ENCODE results near the gene ADSL.

ADSL gene

DNA sequence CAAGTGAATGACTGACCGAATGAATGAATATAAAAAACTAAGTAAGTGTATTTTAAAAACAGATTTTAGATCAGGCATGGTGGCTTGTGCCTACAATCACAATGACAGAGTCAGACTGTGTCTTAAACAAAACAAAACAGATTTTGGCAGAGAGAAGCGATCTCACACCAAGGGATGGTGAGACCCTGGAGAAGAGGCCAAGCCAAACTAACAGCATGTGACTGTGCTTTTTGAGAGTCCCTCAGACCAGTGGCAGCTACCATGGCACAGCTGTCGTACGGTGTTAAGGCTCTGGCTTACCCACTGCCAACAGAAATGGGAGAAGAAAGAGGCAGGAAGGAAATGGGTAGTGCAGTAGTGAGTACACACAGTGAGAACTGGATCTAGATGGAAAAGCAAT, 84.7 kb downstream of the ADSL start:
- H3K9ac ChIP-seq (ENCODE audit: low read depth, low read length) = no peak overlapping the region
- H3K9me3 ChIP-seq (ENCODE audit: control insufficient read depth, insufficient read depth, low read length) = no peaks in the 10 kb centered on the region
- peaks cover 17% of the 10 kb centered on the region; the same call in 1 of the 2 replicates for H3K36me3 ChIP-seq (ENCODE audit: insufficient read depth, low read length)
- no peaks in the 10 kb centered on the region for H3K4me1 ChIP-seq (ENCODE audit: insufficient read depth, low read length)

DNA sequence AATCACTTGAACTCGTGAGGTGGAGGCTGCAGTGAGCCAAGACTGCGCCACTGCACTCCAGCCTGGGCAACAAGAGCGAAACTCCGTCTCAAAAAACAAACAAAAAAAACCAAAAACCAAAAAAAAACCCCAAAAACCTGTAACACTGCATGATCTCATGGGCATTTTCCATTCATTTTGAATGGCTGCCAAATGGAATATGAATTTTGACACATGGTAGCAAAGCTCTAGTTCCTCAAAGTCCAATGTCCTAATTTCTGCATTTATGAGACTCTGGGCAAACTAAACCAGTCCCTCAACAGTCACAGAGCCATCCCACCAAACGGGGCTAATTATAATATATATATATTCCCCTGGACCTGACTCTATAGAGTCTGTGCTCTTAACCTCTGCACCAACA, 85.9 kb downstream of the ADSL start:
- no peaks in the 10 kb centered on the region for H3K9me3 ChIP-seq (ENCODE audit: control insufficient read depth, insufficient read depth, low read length)
- H3K9ac ChIP-seq (ENCODE audit: low read depth, low read length) = no peak overlapping the region
- H3K4me1 ChIP-seq (ENCODE audit: insufficient read depth, low read length) = no peaks in the 10 kb centered on the region
- peaks cover 17% of the 10 kb centered on the region; the same call in 1 of the 2 replicates for H3K36me3 ChIP-seq (ENCODE audit: insufficient read depth, low read length)

DNA sequence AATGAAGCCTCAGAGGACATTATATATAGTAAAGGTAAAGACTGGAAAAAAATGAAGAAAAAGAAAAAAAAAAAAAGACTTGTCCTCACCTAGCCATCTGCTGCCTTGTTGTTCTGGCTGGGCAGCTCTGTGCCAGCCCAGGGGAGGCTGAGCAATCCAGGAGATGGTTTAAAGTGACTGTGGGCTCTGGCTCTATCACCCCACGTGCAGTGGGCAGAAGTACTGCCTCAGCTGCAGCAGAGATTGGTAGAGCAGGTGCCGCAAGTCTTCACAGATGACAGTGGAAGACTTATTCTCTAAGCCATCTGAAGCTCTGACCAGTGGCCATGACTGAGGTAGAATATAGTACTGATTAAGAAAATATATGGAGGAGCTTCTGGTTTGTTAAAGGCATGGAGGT, 86.3 kb downstream of the ADSL start:
- H3K9me3 ChIP-seq (ENCODE audit: control insufficient read depth, insufficient read depth, low read length) = no peaks in the 10 kb centered on the region
- peaks cover 17% of the 10 kb centered on the region; the same call in 1 of the 2 replicates for H3K36me3 ChIP-seq (ENCODE audit: insufficient read depth, low read length)
- H3K4me1 ChIP-seq (ENCODE audit: insufficient read depth, low read length) = no peaks in the 10 kb centered on the region
- no peak overlapping the region for H3K9ac ChIP-seq (ENCODE audit: low read depth, low read length)

- peaks cover 17% of the 10 kb centered on the region; the same call in 1 of the 2 replicates for H3K36me3 ChIP-seq (ENCODE audit: insufficient read depth, low read length)
- H3K4me1 ChIP-seq (ENCODE audit: insufficient read depth, low read length) = no peaks in the 10 kb centered on the region
- H3K9me3 ChIP-seq (ENCODE audit: control insufficient read depth, insufficient read depth, low read length) = no peaks in the 10 kb centered on the region
- H3K9ac ChIP-seq (ENCODE audit: low read depth, low read length) = no peak overlapping the region
These were observed 87.3 kb downstream of the ADSL start for GRCh38 chr22:40433416-40434090.

GRCh38 chr22:40434106-40434505, 87.8 kb downstream of the ADSL start:
- Histone ChIP-seq H3K36me3 (ENCODE audit: insufficient read depth, low read length) (peaks cover 16% of the 10 kb centered on the region; the same call in 1 of the 2 replicates), H3K9ac (ENCODE audit: low read depth, low read length) (no peak overlapping the region), H3K4me1 (ENCODE audit: insufficient read depth, low read length) (no peaks in the 10 kb centered on the region), H3K9me3 (ENCODE audit: control insufficient read depth, insufficient read depth, low read length) (no peaks in the 10 kb centered on the region)

DNA sequence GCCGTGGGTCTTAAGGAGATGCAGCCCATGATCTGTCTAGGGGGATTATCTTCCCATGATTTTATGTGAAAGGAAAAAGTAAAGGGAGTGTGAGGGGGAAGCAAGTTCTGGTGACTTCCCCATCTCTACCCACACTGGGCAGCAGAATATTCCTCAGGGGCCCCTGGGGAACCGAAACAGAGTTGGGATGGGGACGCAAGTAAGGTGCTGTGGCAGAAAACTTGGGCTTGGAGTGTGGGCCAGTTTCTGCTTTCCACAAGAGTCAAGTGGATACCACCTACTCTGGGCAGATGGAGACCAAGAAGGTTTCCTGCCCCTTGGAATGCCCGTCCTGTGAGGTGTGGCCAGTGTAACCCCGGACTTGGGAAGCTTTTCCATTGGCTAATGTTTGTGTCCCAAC, 88.4 kb downstream of the ADSL start:
- no peaks in the 10 kb centered on the region for H3K4me1 ChIP-seq (ENCODE audit: insufficient read depth, low read length)

DNA sequence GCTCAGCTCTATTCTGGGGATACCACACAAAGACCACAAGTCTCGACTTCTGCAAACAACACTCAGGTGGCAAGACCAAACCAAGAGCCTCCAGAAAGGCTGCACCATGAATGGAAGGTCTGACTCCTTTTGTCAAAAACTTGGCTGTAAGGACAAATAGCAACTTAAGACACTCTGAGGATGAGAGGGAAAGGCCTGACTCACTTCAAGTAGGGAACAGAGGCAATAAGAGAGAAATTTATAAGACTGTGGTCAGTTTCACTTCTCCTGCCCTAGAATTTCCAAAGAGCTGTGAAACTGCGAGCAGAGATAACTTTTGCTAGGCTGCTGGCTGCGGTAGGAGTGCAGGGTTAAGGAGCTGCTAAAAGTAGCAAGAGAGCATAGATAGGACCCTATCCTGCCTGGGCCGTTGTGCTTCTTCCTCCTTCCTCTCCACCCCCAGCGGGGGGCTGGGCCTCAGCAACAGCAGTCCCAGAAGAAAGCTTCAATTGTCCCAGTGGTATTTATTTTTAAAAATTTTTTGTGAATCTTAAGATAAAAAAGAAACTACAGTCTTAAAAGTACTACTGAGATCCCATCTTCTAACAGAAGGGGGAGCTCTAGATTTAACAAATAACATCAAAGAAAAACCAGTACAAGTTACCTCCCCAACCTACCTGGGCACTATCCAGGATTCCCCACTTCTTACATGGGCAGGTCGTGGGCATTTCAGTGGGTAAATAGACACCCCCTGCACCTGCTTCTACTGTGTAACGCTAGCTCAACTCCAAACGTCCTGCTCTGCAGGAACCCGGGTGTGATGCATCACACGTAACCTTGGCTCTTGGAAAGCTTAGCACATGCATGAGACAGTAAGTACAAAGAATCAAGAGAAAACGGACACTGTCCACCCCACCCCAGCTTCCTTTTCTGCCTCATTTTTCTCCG, 90.5 kb downstream of the ADSL start:
- Histone ChIP-seq H3K9ac (ENCODE audit: low read depth, low read length) (no peak overlapping the region), H3K36me3 (ENCODE audit: insufficient read depth, low read length) (peaks cover 4% of the 10 kb centered on the region; the same call in 1 of the 2 replicates), H3K4me1 (ENCODE audit: insufficient read depth, low read length) (no peaks in the 10 kb centered on the region)

More for the DNA sequence above, 88.4 kb downstream of the ADSL start:
- H3K9ac ChIP-seq (ENCODE audit: low read depth, low read length) = no peak overlapping the region
- H3K9me3 ChIP-seq (ENCODE audit: control insufficient read depth, insufficient read depth, low read length) = no peaks in the 10 kb centered on the region
- H3K36me3 ChIP-seq (ENCODE audit: insufficient read depth, low read length) = peaks cover 11% of the 10 kb centered on the region; the same call in 1 of the 2 replicates

More for the DNA sequence above, 90.5 kb downstream of the ADSL start:
- H3K9me3 ChIP-seq (ENCODE audit: control insufficient read depth, insufficient read depth, low read length) = no peaks in the 10 kb centered on the region

Data from ES-I3 (cell line).